PC-3 (cell line): Measurements from ENCODE around the gene INSYN2A. TPM values are rescaled to one million over a fixed set of nuclear protein-coding genes. Genes with fewer than 3 reads are reported as not detected.

Experiments
- ATAC-seq: fragments of 200-7000 bp; cut with Tn5 transposase; 2 replicates; pipeline ENCODE4 v1.9.1; 2020; ENCODE audit warnings: mild to moderate bottlenecking, moderate library complexity
- BruUV-seq: library from RNA; stranded (reverse); fragments of 400-500 nt; replicated peaks from 2 replicates; lab custom pipeline; 2021; lab: Mats Ljungman, UMichigan
- CTCF ChIA-PET: fragments of 300-600 bp; sonication (Branson Sonifier 250); formaldehyde crosslinking; loops from one replicate; lab custom pipeline; 2022; ENCODE audit warnings: antibody characterized with exemption; lab: Charles Lee
- POLR2A ChIA-PET: fragments of 300-600 bp; sonication (Branson Sonifier 250); formaldehyde crosslinking; loops from one replicate; lab custom pipeline; 2022; ENCODE audit warnings: antibody characterized with exemption; ENCODE audit not compliant: unreplicated experiment; lab: Charles Lee
- DNase-seq: peaks from one replicate; pipeline ENCODE4 v3.0.0-alpha.2; 2015
- H2AFZ ChIP-seq: fragments of 300-600 bp; sonication (generic); 2 replicates; pipeline ENCODE4 v1.6.0; 2016; ENCODE audit warnings: antibody characterized with exemption, low read length
- H3F3A ChIP-seq: fragments of 300-600 bp; sonication (generic); one replicate; pipeline ENCODE4 v1.6.0; 2017; ENCODE audit warnings: antibody characterized with exemption, low read length, control low read depth, mild to moderate bottlenecking; ENCODE audit not compliant: unreplicated experiment
- H3K27ac ChIP-seq: fragments of 300-600 bp; sonication (generic); 2 replicates; pipeline ENCODE4 v1.5.1; 2016; ENCODE audit warnings: mild to moderate bottlenecking, low read length
- H3K27me3 ChIP-seq: fragments of 300-600 bp; sonication (generic); 2 replicates; pipeline ENCODE4 v1.6.1; 2016; ENCODE audit warnings: low read length, mixed read lengths
- H3K36me3 ChIP-seq: fragments of 300-600 bp; sonication (generic); 2 replicates; pipeline ENCODE4 v1.6.1; 2016; ENCODE audit warnings: low read depth, mixed run types, low read length, mixed read lengths
- H3K4me1 ChIP-seq: fragments of 300-600 bp; sonication (generic); 2 replicates; pipeline ENCODE4 v1.5.1; 2016; ENCODE audit warnings: low read length; ENCODE audit not compliant: insufficient read depth
- H3K4me2 ChIP-seq: fragments of 300-600 bp; sonication (generic); 2 replicates; pipeline ENCODE4 v1.6.0; 2016; ENCODE audit warnings: low read length
- H3K4me3 ChIP-seq: fragments of 300-600 bp; sonication (generic); 2 replicates; pipeline ENCODE4 v1.5.1; 2016; ENCODE audit warnings: mild to moderate bottlenecking, low read length, mixed read lengths
- H3K79me2 ChIP-seq: fragments of 300-600 bp; sonication (generic); 2 replicates; pipeline ENCODE4 v1.6.1; 2017; ENCODE audit warnings: low read length, mixed read lengths
- H3K9ac ChIP-seq: fragments of 300-600 bp; sonication (generic); 2 replicates; pipeline ENCODE4 v1.6.0; 2016; ENCODE audit warnings: mild to moderate bottlenecking, low read length
- H3K9me2 ChIP-seq: fragments of 300-600 bp; sonication (generic); replicated peaks from 2 replicates; pipeline ENCODE4 v1.6.1; 2016; ENCODE audit warnings: mixed run types, low read length, mixed read lengths
- H3K9me3 ChIP-seq: fragments of 300-600 bp; sonication (generic); 2 replicates; pipeline ENCODE4 v1.6.1; 2016; ENCODE audit warnings: low read length, mixed read lengths
- H4K20me1 ChIP-seq: fragments of 300-600 bp; sonication (generic); 2 replicates; pipeline ENCODE4 v1.6.1; 2016; ENCODE audit warnings: low read length, mixed read lengths
- EZH2 ChIP-seq: fragments of 300-600 bp; sonication (generic); IDR thresholded peaks from one replicate; pipeline ENCODE4 v1.6.1; 2017; ENCODE audit warnings: antibody characterized with exemption, mild to moderate bottlenecking, low read length; ENCODE audit not compliant: unreplicated experiment
- EZH2phosphoT487 ChIP-seq: fragments of 300-600 bp; sonication (generic); IDR thresholded peaks from 2 replicates; pipeline ENCODE4 v1.6.1; 2018; ENCODE audit warnings: mild to moderate bottlenecking, antibody characterized with exemption, low read length, borderline replicate concordance
- intact Hi-C: fragments of 100-400 bp; cut with micrococcal nuclease; formaldehyde crosslinking; loops from 2 replicates; pipeline ENCODE4 v1.9.0; 2023
- total RNA-seq: library from RNA; depleted of rRNA; stranded (reverse); fragments of >200 nt; gene quantifications from 2 replicates; pipeline ENCODE4 v1.2.3, GENCODE V29; 2014
- TF ChIP-seq, protein P1 (sequence below): fragments of 300-600 bp; sonication (generic); conservative IDR thresholded peaks from 2 replicates; pipeline ENCODE4 v1.5.1; 2017; ENCODE audit warnings: antibody characterized with exemption, low read depth, mild to moderate bottlenecking, low read length

The INSYN2A gene
- total RNA-seq, 1 experiment from 2014 or later: not detected

DNA sequence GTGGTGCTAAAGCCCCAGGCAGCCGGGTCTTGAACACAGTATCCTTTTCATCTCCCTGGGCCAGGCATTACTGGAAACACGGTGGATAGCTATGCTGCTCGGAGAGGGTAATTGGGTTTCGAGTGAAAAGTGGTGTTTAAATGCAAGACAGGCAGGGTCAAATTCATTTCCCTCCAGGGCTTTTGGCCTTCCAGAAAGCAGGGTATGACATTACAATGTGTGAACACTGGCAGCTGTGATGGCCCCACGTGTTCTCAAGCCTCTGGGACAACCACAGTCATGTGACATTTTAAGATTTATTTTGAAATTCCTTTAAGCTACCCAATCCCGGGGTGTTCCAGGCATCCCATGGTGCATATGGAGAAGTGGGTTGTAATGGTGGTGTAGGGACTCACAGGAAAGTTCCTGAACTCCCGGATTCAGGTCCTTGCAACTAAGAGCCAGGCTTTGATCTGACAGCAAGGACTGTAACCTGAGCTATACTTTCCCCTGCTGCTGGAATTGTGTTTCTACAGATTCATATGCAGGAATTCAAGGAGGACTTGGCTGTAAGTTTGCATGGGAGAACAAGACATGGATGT, 46.8 kb downstream of the INSYN2A start:
- intact Hi-C loops: no loop called here
- no peaks in the 10 kb centered on the region for H3K9me3 ChIP-seq
- H2AFZ ChIP-seq: no peak overlapping the region
- ATAC-seq (no peak), DNase-seq (no peak)
- H3K4me1 ChIP-seq: peaks cover 62% of the 10 kb centered on the region
- no peaks in the 10 kb centered on the region for H3K36me3 ChIP-seq
- peak overlapping the region; percentile 78 for H3K4me2 ChIP-seq
- CTCF ChIA-PET: no interaction called here
- H3K27me3 ChIP-seq: no peaks in the 10 kb centered on the region
- peaks cover 4% of the 10 kb centered on the region for H3F3A ChIP-seq
- H3K9ac ChIP-seq: peak overlapping the region; percentile 46; the same call in 1 of the 2 replicates
- BruUV-seq: no TSS peak
- no peaks in the 10 kb centered on the region for H3K79me2 ChIP-seq
- no peak for TF ChIP-seq EZH2
- TF ChIP-seq, protein P1, sequence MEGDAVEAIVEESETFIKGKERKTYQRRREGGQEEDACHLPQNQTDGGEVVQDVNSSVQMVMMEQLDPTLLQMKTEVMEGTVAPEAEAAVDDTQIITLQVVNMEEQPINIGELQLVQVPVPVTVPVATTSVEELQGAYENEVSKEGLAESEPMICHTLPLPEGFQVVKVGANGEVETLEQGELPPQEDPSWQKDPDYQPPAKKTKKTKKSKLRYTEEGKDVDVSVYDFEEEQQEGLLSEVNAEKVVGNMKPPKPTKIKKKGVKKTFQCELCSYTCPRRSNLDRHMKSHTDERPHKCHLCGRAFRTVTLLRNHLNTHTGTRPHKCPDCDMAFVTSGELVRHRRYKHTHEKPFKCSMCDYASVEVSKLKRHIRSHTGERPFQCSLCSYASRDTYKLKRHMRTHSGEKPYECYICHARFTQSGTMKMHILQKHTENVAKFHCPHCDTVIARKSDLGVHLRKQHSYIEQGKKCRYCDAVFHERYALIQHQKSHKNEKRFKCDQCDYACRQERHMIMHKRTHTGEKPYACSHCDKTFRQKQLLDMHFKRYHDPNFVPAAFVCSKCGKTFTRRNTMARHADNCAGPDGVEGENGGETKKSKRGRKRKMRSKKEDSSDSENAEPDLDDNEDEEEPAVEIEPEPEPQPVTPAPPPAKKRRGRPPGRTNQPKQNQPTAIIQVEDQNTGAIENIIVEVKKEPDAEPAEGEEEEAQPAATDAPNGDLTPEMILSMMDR: no peak
- TF ChIP-seq EZH2phosphoT487: no peak
- no peaks in the 10 kb centered on the region for H4K20me1 ChIP-seq
- no peaks in the 10 kb centered on the region for H3K9me2 ChIP-seq
- peak overlapping the region; percentile 93 for H3K27ac ChIP-seq
- H3K4me3 ChIP-seq: no peak overlapping the region
- POLR2A ChIA-PET: no interaction called here

DNA sequence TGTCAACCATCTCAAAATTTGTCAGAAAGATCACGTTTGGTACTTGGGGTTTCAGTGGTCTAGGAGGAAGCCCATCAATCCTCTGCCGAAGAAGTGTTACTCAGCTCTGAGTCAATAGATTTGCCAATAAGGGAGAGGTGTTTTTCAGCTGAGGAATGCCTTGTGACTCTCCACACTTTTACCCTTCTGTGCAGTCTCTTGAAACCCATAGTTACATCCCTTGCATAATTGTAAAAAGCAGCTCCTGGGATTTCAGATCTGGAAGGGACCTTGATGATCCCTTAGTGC, 47.5 kb downstream of the INSYN2A start:
- Histone ChIP-seq H3F3A (peaks cover 4% of the 10 kb centered on the region), H3K36me3 (no peaks in the 10 kb centered on the region), H3K4me3 (peak overlapping the region; percentile 43), H3K4me2 (peak overlapping the region; percentile 78), H2AFZ (no peak overlapping the region), H3K4me1 (peaks cover 62% of the 10 kb centered on the region), H4K20me1 (no peaks in the 10 kb centered on the region), H3K9me2 (no peaks in the 10 kb centered on the region), H3K9ac (peak overlapping the region; percentile 46; the same call in 1 of the 2 replicates), H3K79me2 (no peaks in the 10 kb centered on the region), H3K27ac (peak overlapping the region; percentile 93), H3K9me3 (no peaks in the 10 kb centered on the region), H3K27me3 (no peaks in the 10 kb centered on the region)
- TF ChIP-seq, protein P1: no peak
- TF ChIP-seq EZH2 (no peak), EZH2phosphoT487 (no peak)
- no TSS peak for BruUV-seq
- CTCF ChIA-PET: no interaction called here
- DNase-seq (peak; percentile 69), ATAC-seq (peak; percentile 64)
- POLR2A ChIA-PET: interaction anchor here (0.8 kb wide), 1 partner anchor 73 kb away, joined by 4 read pairs; no protein-coding TSS in a partner anchor
- intact Hi-C loops: no loop called here
